ENCODE data around the gene ZNF396. TPM values are rescaled to one million over a fixed set of nuclear protein-coding genes. Genes with fewer than 3 reads are reported as not detected.
A peak's percentile ranks its signal among the peaks of the same experiment; 100 is the strongest.

ZNF396 gene
- total RNA-seq, 1 donor from 2014 or later = 1.9 TPM

DNA sequence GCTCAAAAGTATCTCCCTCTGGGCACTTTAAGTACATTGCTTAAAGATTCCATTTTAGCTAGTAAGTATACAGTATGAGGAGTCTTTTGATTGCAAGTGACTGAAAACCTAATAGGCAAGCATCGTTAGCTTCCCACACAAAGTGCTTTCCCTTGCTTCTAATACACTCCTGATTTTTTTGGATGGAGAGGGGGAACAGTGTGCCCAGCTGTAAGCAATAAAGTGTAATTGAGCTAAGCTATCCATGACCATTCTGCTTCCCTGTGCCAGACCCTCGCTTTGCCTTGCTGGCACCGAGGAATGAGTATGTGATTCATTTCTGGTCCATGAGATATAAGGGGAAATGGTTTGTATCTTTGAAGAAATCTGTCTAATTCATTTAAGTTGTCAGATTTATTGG is 29.1 kb downstream of the ZNF396 start:
- TF ChIP-seq, protein P1, sequence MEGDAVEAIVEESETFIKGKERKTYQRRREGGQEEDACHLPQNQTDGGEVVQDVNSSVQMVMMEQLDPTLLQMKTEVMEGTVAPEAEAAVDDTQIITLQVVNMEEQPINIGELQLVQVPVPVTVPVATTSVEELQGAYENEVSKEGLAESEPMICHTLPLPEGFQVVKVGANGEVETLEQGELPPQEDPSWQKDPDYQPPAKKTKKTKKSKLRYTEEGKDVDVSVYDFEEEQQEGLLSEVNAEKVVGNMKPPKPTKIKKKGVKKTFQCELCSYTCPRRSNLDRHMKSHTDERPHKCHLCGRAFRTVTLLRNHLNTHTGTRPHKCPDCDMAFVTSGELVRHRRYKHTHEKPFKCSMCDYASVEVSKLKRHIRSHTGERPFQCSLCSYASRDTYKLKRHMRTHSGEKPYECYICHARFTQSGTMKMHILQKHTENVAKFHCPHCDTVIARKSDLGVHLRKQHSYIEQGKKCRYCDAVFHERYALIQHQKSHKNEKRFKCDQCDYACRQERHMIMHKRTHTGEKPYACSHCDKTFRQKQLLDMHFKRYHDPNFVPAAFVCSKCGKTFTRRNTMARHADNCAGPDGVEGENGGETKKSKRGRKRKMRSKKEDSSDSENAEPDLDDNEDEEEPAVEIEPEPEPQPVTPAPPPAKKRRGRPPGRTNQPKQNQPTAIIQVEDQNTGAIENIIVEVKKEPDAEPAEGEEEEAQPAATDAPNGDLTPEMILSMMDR (IDR thresholded peaks at IDR 0.05) = no peak
- Mint-ChIP-seq H3K27me3 (ENCODE audit: unreplicated experiment) (peaks cover 6% of the 10 kb centered on the region), H3K4me3 (ENCODE audit: unreplicated experiment) (no peak overlapping the region), H3K36me3 (ENCODE audit: unreplicated experiment) (no peaks in the 10 kb centered on the region), H3K9me3 (ENCODE audit: unreplicated experiment) (peaks cover 5% of the 10 kb centered on the region), H3K4me1 (ENCODE audit: unreplicated experiment) (peaks cover 14% of the 10 kb centered on the region), H3K27ac (ENCODE audit: unreplicated experiment) (no peak overlapping the region)
- DNase-seq (ENCODE audit: extremely low spot score, unreplicated experiment) = no peak

DNA sequence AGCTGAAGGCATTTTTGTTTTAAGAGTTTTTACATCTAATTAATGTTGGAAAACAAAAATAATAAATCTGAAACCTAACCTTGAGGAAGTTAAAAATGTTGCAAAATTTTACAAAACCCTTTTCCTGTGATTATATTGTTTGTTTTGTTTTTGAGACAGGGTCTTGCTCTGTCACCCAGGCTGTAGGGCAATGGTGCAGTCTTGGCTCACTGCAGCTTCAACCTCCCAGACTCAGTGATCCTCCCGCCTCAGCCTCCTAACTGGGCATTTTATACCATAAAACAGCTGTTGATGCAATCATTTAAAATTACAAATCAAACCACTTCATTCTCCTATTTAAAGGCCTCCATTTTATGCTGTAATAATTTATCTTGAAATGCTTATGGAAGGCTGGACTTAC is 31.2 kb downstream of the ZNF396 start:
- no peak for DNase-seq (ENCODE audit: extremely low spot score, unreplicated experiment)
- Mint-ChIP-seq H3K9me3 (ENCODE audit: unreplicated experiment) (no peaks in the 10 kb centered on the region), H3K36me3 (ENCODE audit: unreplicated experiment) (no peaks in the 10 kb centered on the region), H3K4me1 (ENCODE audit: unreplicated experiment) (peaks cover 28% of the 10 kb centered on the region), H3K4me3 (ENCODE audit: unreplicated experiment) (peak overlapping the region; percentile 5), H3K27me3 (ENCODE audit: unreplicated experiment) (peaks cover 3% of the 10 kb centered on the region), H3K27ac (ENCODE audit: unreplicated experiment) (no peak overlapping the region)
- TF ChIP-seq, protein P1 (IDR thresholded peaks at IDR 0.05) = no peak

DNA sequence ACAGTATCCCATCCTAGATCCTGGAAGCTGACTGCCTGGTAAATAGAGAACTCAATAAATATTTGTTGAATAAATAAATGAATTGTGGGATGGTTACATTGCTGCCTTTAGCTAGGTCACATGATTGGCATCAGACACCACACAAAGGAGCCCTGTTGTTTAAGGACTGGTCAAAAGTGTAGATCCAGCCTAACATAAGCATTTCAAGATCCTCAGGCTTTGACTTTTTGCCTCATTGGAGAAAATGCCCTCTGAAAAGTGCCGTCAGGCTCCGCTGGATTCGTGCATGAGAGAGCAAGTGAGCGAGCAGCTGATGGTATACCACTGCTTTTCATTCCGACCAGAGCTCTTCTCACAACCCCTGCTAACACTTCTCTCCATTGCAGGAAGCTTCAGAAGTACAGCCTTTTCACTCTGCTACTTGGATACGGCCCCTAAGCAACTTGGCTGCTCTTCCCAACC is 31.6 kb downstream of the ZNF396 start:
- Mint-ChIP-seq H3K27ac (ENCODE audit: unreplicated experiment) (peak overlapping the region; percentile 97), H3K36me3 (ENCODE audit: unreplicated experiment) (peaks cover 2% of the 10 kb centered on the region), H3K9me3 (ENCODE audit: unreplicated experiment) (no peaks in the 10 kb centered on the region), H3K4me1 (ENCODE audit: unreplicated experiment) (peaks cover 28% of the 10 kb centered on the region), H3K4me3 (ENCODE audit: unreplicated experiment) (peak overlapping the region; percentile 99), H3K27me3 (ENCODE audit: unreplicated experiment) (peaks cover under 1% of the 10 kb centered on the region)
- DNase-seq (ENCODE audit: extremely low spot score, unreplicated experiment) = no peak
- TF ChIP-seq, protein P1 (IDR thresholded peaks at IDR 0.05) = no peak

DNA sequence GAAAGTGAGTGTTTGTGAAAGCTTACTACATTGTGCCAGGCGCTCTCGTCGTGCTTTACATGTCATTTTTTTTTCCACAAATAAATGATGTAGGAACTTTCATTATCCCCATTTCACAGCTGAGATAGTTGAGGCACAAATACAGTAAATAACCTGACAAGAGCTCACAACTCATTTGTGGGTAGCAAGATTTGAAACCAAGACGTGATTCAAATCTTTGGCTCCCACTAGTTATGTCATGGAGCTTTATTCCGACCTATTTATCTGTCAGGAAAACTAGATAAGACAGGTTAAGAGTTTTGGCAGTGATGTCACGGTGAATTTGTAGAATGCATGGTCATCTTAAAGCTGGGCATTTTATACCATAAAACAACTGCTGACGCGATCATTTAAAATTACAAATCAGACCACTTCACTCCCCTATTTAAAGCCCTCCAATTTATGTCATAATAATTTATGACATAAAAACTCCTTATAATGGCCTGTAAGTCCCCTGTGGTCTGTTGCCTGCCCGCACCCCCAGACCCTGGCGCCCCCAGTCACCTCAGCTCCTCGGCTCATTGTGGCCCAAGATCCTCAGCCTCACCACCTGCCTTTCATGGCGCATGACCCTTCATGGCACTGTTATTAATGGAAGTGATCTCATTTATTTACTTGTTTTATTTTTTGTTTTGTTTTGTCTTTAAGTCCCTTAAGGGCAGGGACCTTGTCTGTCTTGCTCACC is 32.2 kb downstream of the ZNF396 start:
- peak overlapping the region; percentile 99 for H3K4me3 Mint-ChIP-seq (ENCODE audit: unreplicated experiment)
- TF ChIP-seq, protein P1 (IDR thresholded peaks at IDR 0.05) = no peak
- H3K4me1 Mint-ChIP-seq (ENCODE audit: unreplicated experiment) = peaks cover 28% of the 10 kb centered on the region
- H3K9me3 Mint-ChIP-seq (ENCODE audit: unreplicated experiment) = no peaks in the 10 kb centered on the region
- H3K36me3 Mint-ChIP-seq (ENCODE audit: unreplicated experiment) = peaks cover 7% of the 10 kb centered on the region
- H3K27me3 Mint-ChIP-seq (ENCODE audit: unreplicated experiment) = no peaks in the 10 kb centered on the region
- peak overlapping the region; percentile 97 for H3K27ac Mint-ChIP-seq (ENCODE audit: unreplicated experiment)
- no peak for DNase-seq (ENCODE audit: extremely low spot score, unreplicated experiment)

DNA sequence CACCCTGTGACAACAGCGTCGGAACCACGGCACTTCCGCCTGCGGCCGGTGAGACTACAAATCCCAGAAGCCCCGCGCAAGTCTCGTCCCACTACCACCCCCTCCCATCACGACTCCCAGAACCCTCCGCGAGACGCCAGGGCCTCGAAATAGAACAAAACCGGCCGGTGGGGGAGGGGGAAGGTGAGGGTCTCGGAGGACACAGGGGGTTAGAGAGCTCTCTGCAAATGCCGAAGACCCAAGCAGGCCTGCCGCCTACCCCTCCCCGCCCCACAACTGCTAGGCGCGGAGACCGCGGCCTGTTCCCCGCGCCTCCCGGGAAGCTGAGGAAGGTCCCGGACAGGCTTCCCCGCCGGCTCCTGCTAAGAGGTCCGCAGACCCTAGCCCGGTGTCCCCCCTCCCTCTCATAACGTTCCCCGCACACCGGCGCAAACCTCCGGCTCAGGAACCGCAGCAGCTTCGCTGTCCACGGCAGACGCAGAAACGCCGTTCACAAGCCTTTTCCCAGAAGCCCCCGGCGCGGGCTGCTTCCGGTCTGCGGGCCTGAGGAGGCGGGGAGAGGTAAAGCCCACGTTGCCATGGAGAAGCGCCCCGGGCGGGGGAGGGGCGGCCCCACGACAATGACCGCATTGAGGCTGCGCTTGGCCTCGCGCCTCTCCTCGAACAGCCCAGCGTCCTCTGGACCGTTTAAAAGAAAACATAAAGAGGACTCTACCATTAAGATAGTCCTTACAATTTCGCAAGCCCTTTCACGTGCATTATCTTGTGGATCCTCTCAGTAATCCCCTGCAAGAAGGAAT is 33.0 kb downstream of the ZNF396 start, which contains the start of gene ZNF24:
ZNF24 (minus strand) TSS at position 485 of the 800 bp plus-strand sequence. CDS start 3,770 bp downstream, outside the sequence.
- Mint-ChIP-seq H3K9me3 (ENCODE audit: unreplicated experiment) (no peaks in the 10 kb centered on the region), H3K27me3 (ENCODE audit: unreplicated experiment) (no peaks in the 10 kb centered on the region), H3K27ac (ENCODE audit: unreplicated experiment) (peak within 1 kb of the TSS; percentile 97), H3K36me3 (ENCODE audit: unreplicated experiment) (peaks cover 15% of the 10 kb centered on the region), H3K4me3 (ENCODE audit: unreplicated experiment) (peak within 1 kb of the TSS; percentile 99), H3K4me1 (ENCODE audit: unreplicated experiment) (peaks cover 28% of the 10 kb centered on the region)
- DNase-seq (ENCODE audit: extremely low spot score, unreplicated experiment) = peak; percentile 98
- TF ChIP-seq, protein P1 (IDR thresholded peaks at IDR 0.05) = no peak

Data from osteocyte (in vitro differentiated cells).